GM21825 (cell line): ENCODE measurements around the gene LY6G6D.

Experiments
- ATAC-seq: cut with Tn5 transposase; IDR thresholded peaks from one replicate; pipeline ENCODE4 v1.9.1; 2021; ENCODE audit warnings: mild to moderate bottlenecking, moderate library complexity; ENCODE audit not compliant: unreplicated experiment

Gene LY6G6D

GRCh38 chr6:31733734-31734133 lies 18.6 kb downstream of the LY6G6D start:
- ATAC-seq, result no peak

- ATAC-seq, result no peak
These were observed 19.2 kb downstream of the LY6G6D start for GRCh38 chr6:31734247-31734820.

GRCh38 chr6:31734821-31735406 lies 19.8 kb downstream of the LY6G6D start:
- no peak for ATAC-seq

GRCh38 chr6:31736021-31736767 lies 21.0 kb downstream of the LY6G6D start, which contains the start of gene CLIC1:
Gene CLIC1, minus strand, starts transcription at chr6:31736530. Its CDS starts 230 bp downstream, at chr6:31736300.
- no peak for ATAC-seq

GRCh38 chr6:31736768-31737314 lies 21.7 kb downstream of the LY6G6D start:
- no peak for ATAC-seq

- ATAC-seq, result no peak
These were observed 22.3 kb downstream of the LY6G6D start for GRCh38 chr6:31737315-31737990.

GRCh38 chr6:31737991-31738979 lies 23.1 kb downstream of the LY6G6D start:
- peak; percentile 22 for ATAC-seq

GRCh38 chr6:31739639-31740396 lies 24.7 kb downstream of the LY6G6D start, which contains the start of gene MSH5:
Gene MSH5, plus strand, starts transcription at chr6:31740005. Its CDS starts 462 bp downstream, at chr6:31740467.
- peak; percentile 56 for ATAC-seq

GRCh38 chr6:31740397-31741223 lies 25.5 kb downstream of the LY6G6D start:
- ATAC-seq, result no peak

GRCh38 chr6:31741815-31742214 lies 26.7 kb downstream of the LY6G6D start:
- ATAC-seq, result no peak

DNA sequence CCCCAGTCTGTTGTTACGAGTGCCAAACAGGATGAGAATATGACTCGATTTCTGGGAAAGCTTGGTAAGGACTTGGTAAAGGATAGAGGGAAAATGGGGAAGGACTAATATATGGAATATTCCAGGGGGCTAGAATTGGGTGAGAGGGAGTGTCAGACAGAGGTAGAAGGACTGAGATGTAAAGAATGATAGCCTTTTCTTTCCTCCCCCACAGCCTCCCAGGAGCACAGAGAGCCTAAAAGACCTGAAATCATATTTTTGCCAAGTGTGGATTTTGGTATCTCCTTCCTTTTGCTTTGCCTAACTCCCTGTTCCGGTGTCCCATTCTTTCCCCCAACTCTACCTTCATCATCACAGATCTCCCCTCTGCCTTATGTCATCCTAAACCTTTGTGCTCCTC lies 27.7 kb downstream of the LY6G6D start:
- ATAC-seq, result no peak

GRCh38 chr6:31744422-31744821 lies 29.3 kb downstream of the LY6G6D start:
- ATAC-seq, result no peak

DNA sequence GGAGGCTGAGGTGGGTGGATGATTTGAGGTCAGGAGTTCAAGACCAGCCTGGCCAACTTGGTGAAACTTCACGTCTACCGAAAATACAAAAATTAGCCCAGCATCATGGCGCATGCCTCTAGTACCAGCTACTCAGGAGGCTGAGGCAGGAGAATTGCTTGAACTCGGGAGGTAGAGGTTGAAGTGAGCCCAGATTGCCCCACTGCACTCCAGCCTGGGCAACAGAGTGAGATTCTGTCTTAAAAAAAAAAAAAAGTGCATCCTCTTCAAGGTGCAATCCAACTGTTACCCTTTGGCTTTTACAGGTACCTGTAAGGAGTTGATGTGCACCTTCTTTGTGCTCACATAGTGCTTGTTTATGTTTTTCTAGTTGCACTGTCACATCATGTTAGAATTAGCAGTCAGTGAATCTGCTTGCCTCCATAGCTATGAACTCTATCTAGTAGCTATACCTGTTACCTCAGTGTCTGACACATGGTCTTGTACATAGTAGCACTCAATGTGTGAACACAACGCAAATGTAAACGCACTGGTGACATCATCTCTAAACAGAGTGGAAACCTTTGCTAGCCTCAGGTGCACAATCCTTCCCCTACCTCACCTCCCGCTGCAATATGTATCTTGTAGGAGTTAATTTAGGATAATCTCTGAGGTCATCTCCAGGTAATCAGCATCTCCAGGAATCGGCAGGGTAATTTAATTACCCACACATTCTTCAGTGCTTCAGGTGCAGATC lies 34.3 kb downstream of the LY6G6D start:
- ATAC-seq, result no peak

DNA sequence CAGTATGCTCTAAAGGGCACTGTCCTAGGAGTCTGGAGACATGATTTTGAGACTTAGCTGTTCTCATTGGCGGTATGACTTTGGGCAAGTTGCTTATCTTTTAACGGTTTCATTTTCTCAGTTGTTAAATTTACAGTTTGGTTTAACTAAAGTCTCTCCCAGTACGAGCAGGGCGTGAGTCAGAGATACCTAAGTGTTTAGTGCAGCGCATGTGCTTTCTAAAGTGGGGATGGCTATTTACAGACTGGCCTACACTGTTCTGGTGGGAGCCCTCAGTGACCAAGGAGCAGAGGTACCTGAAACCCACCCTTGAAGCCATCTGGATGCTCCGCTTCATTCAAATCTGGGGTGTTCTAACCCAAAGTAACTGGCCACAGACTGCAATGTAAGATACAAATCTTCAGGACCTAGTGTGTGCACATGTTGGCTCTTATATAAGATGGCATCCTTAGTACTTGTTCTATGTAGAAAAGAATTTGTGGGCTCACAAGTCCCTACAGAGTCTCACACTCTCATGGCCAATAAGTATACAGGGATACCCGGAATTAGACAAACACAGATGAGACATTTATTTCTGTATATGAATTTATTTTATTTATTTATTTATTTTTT lies 35.4 kb downstream of the LY6G6D start:
- no peak for ATAC-seq

GRCh38 chr6:31752739-31753319 lies 37.7 kb downstream of the LY6G6D start:
- ATAC-seq, result no peak

DNA sequence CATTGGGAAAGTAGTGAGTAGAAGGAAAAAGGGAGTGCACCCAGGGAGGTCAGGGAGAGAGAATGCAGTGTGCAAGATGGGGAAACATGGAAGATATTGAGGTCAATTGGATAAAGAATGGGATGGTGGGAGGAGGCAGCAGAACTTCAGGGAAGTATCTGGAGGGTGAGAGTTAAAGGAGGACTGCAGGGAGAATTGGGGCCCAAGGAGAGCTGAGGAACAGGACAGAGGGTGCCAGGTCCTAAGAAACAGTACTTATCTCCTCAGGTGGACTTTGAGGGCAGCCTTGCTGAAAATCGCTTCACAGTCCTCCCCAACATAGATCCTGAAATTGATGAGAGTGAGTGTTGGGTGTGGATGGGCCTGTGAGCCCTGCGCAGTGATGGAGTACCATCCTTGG lies 43.1 kb downstream of the LY6G6D start:
- no peak for ATAC-seq

DNA sequence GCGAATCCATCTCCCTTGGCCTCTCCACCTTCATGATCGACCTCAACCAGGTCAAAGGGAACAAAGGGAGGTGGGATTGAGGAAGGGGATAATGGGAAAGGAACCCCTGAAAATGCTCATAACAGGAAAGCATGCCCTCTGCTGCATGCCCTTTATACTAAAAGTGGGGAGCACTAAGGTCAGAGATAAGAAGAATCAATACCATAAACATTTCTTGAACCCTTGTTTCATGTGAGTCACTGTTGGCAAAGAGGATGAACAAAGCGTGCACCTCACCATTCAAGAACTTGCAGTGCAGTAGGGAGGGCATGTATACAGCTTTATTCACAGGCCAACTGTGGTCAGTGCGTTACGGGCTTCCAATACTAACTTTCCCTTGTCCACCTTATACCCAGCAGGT lies 45.6 kb downstream of the LY6G6D start:
- ATAC-seq, result no peak
